Measurements from ENCODE around the gene SIX3.

SIX3 gene

DNA sequence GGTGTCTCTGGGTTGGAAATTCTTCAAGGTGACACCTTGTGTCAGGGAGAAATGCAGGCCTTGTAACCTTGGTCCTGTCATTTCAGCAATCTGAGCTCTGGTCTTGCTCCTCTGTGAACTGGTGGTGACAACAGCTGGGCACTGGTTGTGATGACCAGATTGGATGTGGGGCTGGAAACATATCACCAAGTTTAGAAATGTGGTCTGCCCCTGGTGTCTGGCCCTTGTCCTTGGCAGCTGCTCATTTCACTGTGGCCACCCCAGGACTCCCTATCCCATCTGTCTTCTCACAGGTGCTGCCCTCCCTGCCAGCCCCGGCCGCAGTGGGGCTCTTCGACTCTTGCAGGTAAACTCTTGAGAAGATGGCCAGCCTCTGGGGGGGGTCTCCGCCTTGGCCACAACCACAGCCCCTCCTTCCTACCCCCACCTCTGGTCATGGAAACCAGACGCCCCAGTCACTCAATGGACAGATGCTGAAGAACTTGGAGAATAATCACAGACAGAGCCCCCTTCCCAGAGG is 20.7 kb downstream of the SIX3 start:
- TF ChIP-seq PAX5 (IDR thresholded peaks at IDR 0.05; ENCODE audit: insufficient read depth, low read length, severe bottlenecking) (no peak), POLR2A (IDR thresholded peaks at IDR 0.05; ENCODE audit: low read depth, low read length) (no peak), POLR2AphosphoS5 (IDR thresholded peaks at IDR 0.05; ENCODE audit: low read depth, low read length) (no peak), POU2F2 (IDR thresholded peaks at IDR 0.05; ENCODE audit: low read depth, low read length) (no peak), SPI1 (IDR thresholded peaks at IDR 0.05; ENCODE audit: low read depth, low read length) (no peak), TAF1 (IDR thresholded peaks at IDR 0.05; ENCODE audit: low read depth, low read length) (no peak)
- DNase-seq (ENCODE audit: insufficient read length, low spot score): no peak
- FAIRE-seq: no peak

DNA sequence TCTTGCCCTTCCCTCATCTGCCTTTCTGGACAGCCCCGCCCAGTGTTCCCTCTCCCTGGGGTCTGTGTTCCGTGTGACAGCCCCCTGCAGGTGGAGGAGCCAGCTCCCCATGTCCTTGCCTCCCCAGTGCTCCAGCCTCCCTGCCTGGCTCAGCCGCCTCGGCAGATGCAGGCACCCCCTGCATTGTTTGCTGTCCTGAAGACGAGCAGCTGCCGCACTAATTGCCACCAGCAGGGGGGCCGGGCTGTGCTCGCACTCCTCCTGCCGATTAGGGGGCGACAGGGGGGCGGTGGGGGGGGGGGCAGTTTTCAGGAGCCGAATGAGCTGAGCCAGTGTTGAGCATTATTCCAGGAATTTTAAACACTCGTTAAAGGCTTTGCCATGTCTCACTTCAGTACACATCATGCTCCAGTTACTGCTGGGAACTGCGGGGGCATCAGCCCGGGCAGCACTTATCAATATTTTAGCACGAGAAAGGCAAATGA is 23.3 kb downstream of the SIX3 start:
- FAIRE-seq: peak; percentile 20
- DNase-seq (ENCODE audit: insufficient read length, low spot score): no peak
- no peak for TF ChIP-seq PAX5 (IDR thresholded peaks at IDR 0.05; ENCODE audit: insufficient read depth, low read length, severe bottlenecking)
- no peak for TF ChIP-seq POLR2AphosphoS5 (IDR thresholded peaks at IDR 0.05; ENCODE audit: low read depth, low read length)
- no peak for TF ChIP-seq SPI1 (IDR thresholded peaks at IDR 0.05; ENCODE audit: low read depth, low read length)

DNA sequence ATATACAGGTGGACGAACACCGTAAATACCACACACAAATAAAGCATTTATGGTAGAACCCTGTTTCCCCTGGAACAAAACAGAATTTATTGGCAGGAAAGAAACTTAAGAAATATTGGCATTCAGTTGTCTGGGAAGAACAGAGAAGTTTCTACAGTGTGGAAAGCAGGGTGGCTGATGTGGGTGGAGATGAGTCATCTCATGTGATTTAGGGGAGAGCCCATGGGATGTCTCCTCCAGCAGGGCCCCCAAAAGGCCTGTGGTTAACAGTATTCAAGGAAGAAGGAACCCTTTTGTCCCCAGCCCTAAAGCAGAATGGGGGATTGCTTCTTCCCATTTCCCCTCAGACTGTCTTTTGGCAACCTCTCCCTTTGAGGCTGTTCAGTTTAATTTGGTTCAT is 24.2 kb downstream of the SIX3 start:
- TF ChIP-seq SPI1 (IDR thresholded peaks at IDR 0.05; ENCODE audit: low read depth, low read length): no peak
- TF ChIP-seq TAF1 (IDR thresholded peaks at IDR 0.05; ENCODE audit: low read depth, low read length): no peak
- TF ChIP-seq PAX5 (IDR thresholded peaks at IDR 0.05; ENCODE audit: insufficient read depth, low read length, severe bottlenecking): no peak
- TF ChIP-seq POLR2A (IDR thresholded peaks at IDR 0.05; ENCODE audit: low read depth, low read length): no peak
- no peak for TF ChIP-seq POU2F2 (IDR thresholded peaks at IDR 0.05; ENCODE audit: low read depth, low read length)
- TF ChIP-seq POLR2AphosphoS5 (IDR thresholded peaks at IDR 0.05; ENCODE audit: low read depth, low read length): no peak
- no peak for FAIRE-seq
- no peak for DNase-seq (ENCODE audit: insufficient read length, low spot score)

DNA sequence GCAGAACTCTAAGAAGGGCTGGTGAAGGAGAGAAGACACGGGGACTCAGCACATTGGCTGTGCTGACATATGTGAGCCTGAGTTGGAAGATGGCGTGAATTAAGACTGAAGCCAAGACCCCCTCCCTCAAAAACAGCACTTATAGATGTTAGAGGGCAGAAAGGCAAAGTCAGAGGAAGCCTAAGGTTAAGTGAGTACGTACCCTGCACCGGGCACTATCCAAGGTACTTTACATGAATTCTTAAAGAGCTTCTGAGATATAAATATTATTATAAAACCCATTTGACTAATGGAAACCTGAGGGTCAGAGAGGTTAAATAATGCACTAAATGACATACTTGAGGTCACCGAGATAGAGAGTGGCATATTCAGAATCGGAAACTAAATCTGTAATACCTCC is 25.6 kb downstream of the SIX3 start:
- FAIRE-seq (no peak), DNase-seq (ENCODE audit: insufficient read length, low spot score) (no peak)
- TF ChIP-seq POLR2A (IDR thresholded peaks at IDR 0.05; ENCODE audit: low read depth, low read length) (no peak), SPI1 (IDR thresholded peaks at IDR 0.05; ENCODE audit: low read depth, low read length) (no peak), TAF1 (IDR thresholded peaks at IDR 0.05; ENCODE audit: low read depth, low read length) (no peak), POLR2AphosphoS5 (IDR thresholded peaks at IDR 0.05; ENCODE audit: low read depth, low read length) (no peak), PAX5 (IDR thresholded peaks at IDR 0.05; ENCODE audit: insufficient read depth, low read length, severe bottlenecking) (no peak), POU2F2 (IDR thresholded peaks at IDR 0.05; ENCODE audit: low read depth, low read length) (no peak)

DNA sequence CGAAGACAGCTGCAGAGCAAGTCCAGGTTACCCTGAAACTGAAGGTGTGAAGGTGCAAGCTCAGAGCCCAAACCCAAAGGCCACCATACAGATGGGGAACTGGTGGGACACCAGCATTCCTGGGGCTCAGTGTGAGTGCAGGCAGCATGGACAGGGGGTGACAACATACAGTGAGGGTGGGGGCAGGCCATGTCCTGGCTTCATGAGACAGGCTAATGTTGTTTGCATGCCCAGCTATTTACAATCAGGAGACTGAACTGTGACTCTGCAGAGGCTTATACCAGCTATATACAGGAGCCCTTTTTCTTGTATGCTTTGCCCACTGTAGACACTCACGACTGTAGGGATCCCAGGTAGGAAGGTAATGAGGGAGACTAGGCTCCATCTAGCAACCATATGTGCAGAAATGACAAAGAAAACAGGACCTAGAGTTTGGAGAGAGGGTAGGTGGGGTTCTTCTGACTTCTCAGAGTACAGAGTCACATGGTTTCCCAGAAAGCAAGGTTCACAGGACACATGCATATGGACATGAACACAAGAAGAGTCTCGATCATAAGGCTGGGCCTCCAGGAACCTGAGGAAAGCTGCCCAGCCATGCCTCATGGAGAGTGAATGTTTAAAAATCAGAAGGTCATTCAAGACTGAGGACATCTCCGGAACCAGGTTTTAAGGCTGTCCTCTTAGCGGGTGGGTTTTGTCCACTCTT is 26.4 kb downstream of the SIX3 start:
- TF ChIP-seq TAF1 (IDR thresholded peaks at IDR 0.05; ENCODE audit: low read depth, low read length) (no peak), POLR2AphosphoS5 (IDR thresholded peaks at IDR 0.05; ENCODE audit: low read depth, low read length) (no peak), POLR2A (IDR thresholded peaks at IDR 0.05; ENCODE audit: low read depth, low read length) (no peak), POU2F2 (IDR thresholded peaks at IDR 0.05; ENCODE audit: low read depth, low read length) (no peak), SPI1 (IDR thresholded peaks at IDR 0.05; ENCODE audit: low read depth, low read length) (no peak), PAX5 (IDR thresholded peaks at IDR 0.05; ENCODE audit: insufficient read depth, low read length, severe bottlenecking) (no peak)
- FAIRE-seq: no peak
- DNase-seq (ENCODE audit: insufficient read length, low spot score): no peak

DNA sequence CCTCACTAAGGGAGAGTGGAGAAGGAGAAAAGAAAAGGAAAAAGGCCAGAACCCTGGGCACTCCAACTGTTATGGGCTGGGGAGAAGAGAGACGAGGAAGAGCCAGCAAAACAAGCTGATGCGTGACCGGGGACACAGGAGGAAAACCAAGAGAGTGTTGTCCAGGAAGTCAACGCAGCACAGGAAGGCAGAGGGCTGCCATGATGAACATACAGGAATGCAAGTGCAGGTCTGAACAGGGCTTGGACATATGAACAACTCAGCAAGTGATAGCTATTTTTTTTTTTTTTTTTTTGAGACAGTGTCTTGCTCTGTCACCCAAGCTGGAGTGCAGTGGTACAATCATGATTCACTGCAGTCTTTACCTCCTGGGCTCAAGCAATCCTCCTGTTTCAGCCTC is 28.4 kb downstream of the SIX3 start:
- DNase-seq (ENCODE audit: insufficient read length, low spot score) (no peak), FAIRE-seq (no peak)
- TF ChIP-seq SPI1 (IDR thresholded peaks at IDR 0.05; ENCODE audit: low read depth, low read length): no peak
- no peak for TF ChIP-seq POLR2A (IDR thresholded peaks at IDR 0.05; ENCODE audit: low read depth, low read length)
- TF ChIP-seq POU2F2 (IDR thresholded peaks at IDR 0.05; ENCODE audit: low read depth, low read length): no peak
- TF ChIP-seq TAF1 (IDR thresholded peaks at IDR 0.05; ENCODE audit: low read depth, low read length): no peak

DNA sequence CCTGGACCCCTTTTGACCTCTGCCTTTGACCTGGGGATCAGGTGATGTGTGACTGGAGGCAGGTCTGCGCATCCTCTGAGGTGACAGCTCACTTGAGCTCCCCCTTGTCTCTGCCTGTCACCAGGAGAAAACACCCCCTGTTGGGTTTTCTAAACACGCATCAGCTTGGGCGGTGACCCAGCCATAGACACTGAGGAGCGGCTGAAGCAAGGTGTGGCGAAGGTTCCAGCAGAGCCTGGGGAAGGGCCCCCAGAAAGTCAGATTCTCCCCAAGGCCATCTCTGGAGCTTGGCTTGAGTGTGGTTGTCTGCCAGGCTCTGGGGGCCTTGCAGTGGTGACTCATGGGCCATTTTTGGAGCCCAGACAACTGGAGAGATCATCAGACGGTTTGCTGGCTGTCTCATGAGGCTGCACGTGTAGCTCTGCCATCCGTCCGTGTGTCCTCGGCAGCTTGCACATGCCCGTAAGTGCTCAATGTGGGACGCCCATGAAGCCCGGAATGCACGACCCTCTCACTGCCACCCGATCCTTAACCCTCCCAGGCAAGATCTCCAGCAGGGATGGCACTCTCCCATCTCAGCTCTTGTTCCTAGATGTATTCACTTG is 29.4 kb downstream of the SIX3 start:
- DNase-seq (ENCODE audit: insufficient read length, low spot score) (no peak), FAIRE-seq (no peak)
- TF ChIP-seq POLR2A (IDR thresholded peaks at IDR 0.05; ENCODE audit: low read depth, low read length) (no peak), POU2F2 (IDR thresholded peaks at IDR 0.05; ENCODE audit: low read depth, low read length) (no peak), POLR2AphosphoS5 (IDR thresholded peaks at IDR 0.05; ENCODE audit: low read depth, low read length) (no peak)

DNA sequence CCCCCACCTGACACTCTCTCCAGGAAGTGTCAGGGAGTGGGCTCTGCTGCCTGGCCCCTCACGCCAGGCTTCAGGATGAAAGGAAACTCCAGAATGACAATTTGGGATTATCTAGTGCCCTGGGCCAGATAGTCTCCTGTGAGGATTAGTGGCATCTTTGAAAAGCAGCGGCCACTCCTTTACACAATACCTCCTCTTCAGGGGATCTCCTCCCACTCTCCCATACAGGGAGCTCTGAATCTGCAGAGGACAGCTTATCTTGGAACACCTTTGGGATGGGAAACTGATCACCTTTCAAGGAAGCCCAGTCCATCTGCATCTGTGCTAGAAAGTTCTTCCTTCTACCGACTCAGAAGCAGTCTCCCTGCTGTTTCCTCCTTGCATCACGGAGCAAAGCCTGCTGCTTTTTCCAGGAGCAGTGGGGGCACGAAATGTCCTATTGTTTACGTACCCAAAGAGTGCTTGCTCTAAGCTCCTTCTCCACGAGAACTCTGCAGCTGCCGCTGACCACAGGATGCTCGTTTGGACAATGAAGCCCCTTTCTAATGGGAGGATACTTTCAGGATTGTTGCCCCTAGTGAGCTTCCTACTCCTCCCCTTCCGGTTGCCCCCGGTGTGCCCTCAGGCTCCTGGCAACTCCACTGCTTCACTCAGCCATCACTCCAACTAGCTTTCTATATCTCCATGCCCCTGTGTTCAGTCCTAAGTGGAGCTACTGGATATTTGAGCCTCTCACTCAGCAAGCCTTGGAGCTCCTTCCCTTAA is 31.5 kb downstream of the SIX3 start:
- DNase-seq (ENCODE audit: insufficient read length, low spot score): no peak
- FAIRE-seq: no peak
- no peak for TF ChIP-seq POU2F2 (IDR thresholded peaks at IDR 0.05; ENCODE audit: low read depth, low read length)
- TF ChIP-seq SPI1 (IDR thresholded peaks at IDR 0.05; ENCODE audit: low read depth, low read length): no peak
- no peak for TF ChIP-seq TAF1 (IDR thresholded peaks at IDR 0.05; ENCODE audit: low read depth, low read length)
- no peak for TF ChIP-seq POLR2AphosphoS5 (IDR thresholded peaks at IDR 0.05; ENCODE audit: low read depth, low read length)
- no peak for TF ChIP-seq POLR2A (IDR thresholded peaks at IDR 0.05; ENCODE audit: low read depth, low read length)
- TF ChIP-seq PAX5 (IDR thresholded peaks at IDR 0.05; ENCODE audit: insufficient read depth, low read length, severe bottlenecking): no peak

DNA sequence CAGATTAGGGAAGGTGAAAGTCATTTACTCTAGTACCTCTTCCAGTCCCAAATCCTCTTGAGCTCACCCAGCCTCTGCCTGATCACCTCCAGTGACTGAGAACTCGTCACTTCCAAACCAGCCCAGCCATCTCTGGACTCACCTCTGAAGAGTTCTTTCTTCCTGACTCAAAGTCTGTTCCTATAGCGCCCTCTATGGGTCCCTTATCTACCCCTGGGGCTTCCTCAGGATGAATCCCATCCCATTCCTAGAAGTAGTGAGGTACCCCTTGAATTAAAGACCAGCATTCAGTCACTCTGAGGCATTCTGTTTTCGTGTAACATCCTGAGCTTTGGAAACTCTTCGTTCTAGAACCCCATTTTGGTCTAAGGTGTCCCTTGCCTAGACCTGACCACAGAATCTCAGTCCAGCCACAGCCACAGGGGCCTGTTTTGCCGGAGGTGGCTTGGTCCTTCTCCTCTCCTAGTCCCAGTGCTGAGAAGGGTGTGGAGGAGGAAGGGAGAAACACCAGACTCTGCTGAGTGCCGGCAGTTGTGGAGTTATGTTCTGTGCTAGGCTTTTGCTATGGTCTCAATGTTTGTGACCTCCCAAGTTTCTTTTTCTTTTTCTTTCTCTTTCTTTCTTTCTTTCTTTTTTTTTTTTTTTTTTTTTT is 32.7 kb downstream of the SIX3 start:
- no peak for FAIRE-seq
- TF ChIP-seq POLR2AphosphoS5 (IDR thresholded peaks at IDR 0.05; ENCODE audit: low read depth, low read length) (no peak), SPI1 (IDR thresholded peaks at IDR 0.05; ENCODE audit: low read depth, low read length) (no peak), POLR2A (IDR thresholded peaks at IDR 0.05; ENCODE audit: low read depth, low read length) (no peak), POU2F2 (IDR thresholded peaks at IDR 0.05; ENCODE audit: low read depth, low read length) (no peak), PAX5 (IDR thresholded peaks at IDR 0.05; ENCODE audit: insufficient read depth, low read length, severe bottlenecking) (no peak), TAF1 (IDR thresholded peaks at IDR 0.05; ENCODE audit: low read depth, low read length) (no peak)
- no peak for DNase-seq (ENCODE audit: insufficient read length, low spot score)

Data from GM12891 (cell line).